H1 (cell line): ENCODE results near the gene RBM15B. TPM values are rescaled to one million over a fixed set of nuclear protein-coding genes. Genes with fewer than 3 reads are reported as not detected.

Source experiments
- CTCF ChIA-PET: fragments of 300-600 bp; sonication (Branson Sonifier 250); formaldehyde crosslinking; loops from one replicate; lab custom pipeline; 2021; ENCODE audit not compliant: partially characterized antibody; lab: Charles Lee
- POLR2A ChIA-PET: fragments of 300-600 bp; sonication (Branson Sonifier 250); formaldehyde crosslinking; loops from one replicate; lab custom pipeline; 2021; ENCODE audit warnings: inconsistent platforms; ENCODE audit not compliant: partially characterized antibody; lab: Charles Lee
- DNase-seq, 2 experiments: peaks; one replicate each; pipeline versions ENCODE4 v3.0.0 to v3.0.0-alpha.2; 2010 to 2022; ENCODE audit warnings: low spot score in 2 of 2, low read depth in 1 of 2, mixed read lengths in 1 of 2
- FAIRE-seq: peaks from 2 replicates; lab custom pipeline; 2011; peaks lifted over from hg19 to GRCh38; lab: Jason Lieb, UNC
- H2AFZ ChIP-seq: 2 replicates; pipeline ENCODE4 v1.8.1; 2012; ENCODE audit warnings: low read length, inconsistent platforms
- H2AK5ac ChIP-seq: 2 replicates; pipeline ENCODE4 v1.6.1; 2013; ENCODE audit warnings: low read depth, low read length
- H2BK120ac ChIP-seq: replicated peaks from 2 replicates; pipeline ENCODE3; 2013; ENCODE audit warnings: low read depth, low read length, inconsistent platforms
- H2BK12ac ChIP-seq: 2 replicates; pipeline ENCODE4 v1.6.1; 2013; ENCODE audit warnings: low read depth, low read length
- H2BK15ac ChIP-seq: 2 replicates; pipeline ENCODE4 v1.6.1; 2013; ENCODE audit warnings: low read length
- H2BK20ac ChIP-seq: 2 replicates; pipeline ENCODE4 v1.6.1; 2013; ENCODE audit warnings: low read length
- H2BK5ac ChIP-seq: 2 replicates; pipeline ENCODE4 v1.6.1; 2013; ENCODE audit warnings: low read depth, low read length
- H3K14ac ChIP-seq: 2 replicates; pipeline ENCODE4 v1.6.1; 2013; ENCODE audit warnings: inconsistent platforms; ENCODE audit not compliant: insufficient read length
- H3K18ac ChIP-seq: 2 replicates; pipeline ENCODE4 v1.6.1; 2013; ENCODE audit warnings: low read length; ENCODE audit errors: extremely low read depth
- H3K23ac ChIP-seq: 2 replicates; pipeline ENCODE4 v1.6.1; 2013; ENCODE audit warnings: inconsistent platforms; ENCODE audit not compliant: insufficient read length
- H3K23me2 ChIP-seq: 2 replicates; pipeline ENCODE4 v1.6.1; 2013; ENCODE audit warnings: low read depth, low read length
- H3K27ac ChIP-seq: 2 replicates; pipeline ENCODE4 v1.6.1; 2011; ENCODE audit warnings: low read depth, low read length, inconsistent platforms
- H3K27me3 ChIP-seq, 4 experiments: replicated peaks in 1 of 4; 1 replicate in 1 of 4; 2 replicates in 3 of 4; pipeline versions ENCODE4 v1.6.1 to v1.8.1; 2011 to 2013; ENCODE audit warnings: low read length in 3 of 4, mild to moderate bottlenecking in 3 of 4, inconsistent platforms in 2 of 4, mixed read lengths in 2 of 4, moderate library complexity in 1 of 4; ENCODE audit not compliant: control insufficient read depth in 3 of 4, insufficient read depth in 3 of 4; ENCODE audit errors: extremely low read depth in 1 of 4
- H3K36me3 ChIP-seq, 4 experiments: 2 replicates each; pipeline versions ENCODE4 v1.6.1 to v1.8.1; 2011 to 2013; ENCODE audit warnings: mild to moderate bottlenecking in 4 of 4, low read length in 3 of 4, moderate library complexity in 2 of 4, control low read depth in 1 of 4, inconsistent platforms in 1 of 4; ENCODE audit not compliant: insufficient read depth in 4 of 4, control insufficient read depth in 2 of 4
- H3K4ac ChIP-seq: replicated peaks from 2 replicates; pipeline ENCODE3; 2013; ENCODE audit warnings: low read length, low read depth, mixed read lengths, inconsistent platforms; ENCODE audit not compliant: insufficient read length
- H3K4me1 ChIP-seq, 4 experiments: replicated peaks in 1 of 4; 1 replicate in 1 of 4; 2 replicates in 3 of 4; pipeline versions ENCODE4 v1.6.1 to v1.8.1; 2011 to 2013; ENCODE audit warnings: low read length in 3 of 4, inconsistent platforms in 2 of 4, mixed read lengths in 1 of 4; ENCODE audit not compliant: insufficient read depth in 4 of 4, control insufficient read depth in 3 of 4
- H3K4me2 ChIP-seq, 2 experiments: 2 replicates each; pipeline versions ENCODE4 v1.6.1 to v1.8.1; 2011 to 2013; ENCODE audit warnings: low read depth in 2 of 2, low read length in 2 of 2, control low read depth in 1 of 2, inconsistent platforms in 1 of 2, mild to moderate bottlenecking in 1 of 2; ENCODE audit not compliant: insufficient read depth in 1 of 2
- H3K4me3 ChIP-seq, 4 experiments: fragments of 200-600, 300-600 bp in 1 of 4; sonication (generic), shearing (Covaris generic), sonication (Bioruptor Twin) in 1 of 4; 2 replicates each; pipeline versions ENCODE4 v1.5.1 to v1.8.1; 2011 to 2016; ENCODE audit warnings: low read length in 4 of 4, low read depth in 3 of 4, control low read depth in 2 of 4, inconsistent platforms in 2 of 4, mild to moderate bottlenecking in 2 of 4, mixed read lengths in 1 of 4, moderate library complexity in 1 of 4; ENCODE audit not compliant: insufficient read depth in 2 of 4; ENCODE audit errors: extremely low read depth in 1 of 4
- H3K56ac ChIP-seq: replicated peaks from 2 replicates; pipeline ENCODE3; 2013; ENCODE audit warnings: low read depth, mild to moderate bottlenecking, mixed read lengths, low read length, inconsistent platforms; ENCODE audit not compliant: insufficient read length
- H3K79me1 ChIP-seq: 2 replicates; pipeline ENCODE4 v1.6.1; 2013; ENCODE audit warnings: low read depth, low read length, control low read depth
- H3K79me2 ChIP-seq, 2 experiments: 2 replicates each; pipeline versions ENCODE4 v1.6.1 to v1.8.1; 2012 to 2013; ENCODE audit warnings: low read length in 2 of 2, mild to moderate bottlenecking in 2 of 2, inconsistent platforms in 1 of 2; ENCODE audit not compliant: insufficient read depth in 2 of 2, control insufficient read depth in 1 of 2
- H3K9ac ChIP-seq, 4 experiments: replicated peaks in 1 of 4; 1 replicate in 1 of 4; 2 replicates in 3 of 4; pipeline versions ENCODE4 v1.6.1 to v1.8.1; 2011 to 2013; ENCODE audit warnings: low read depth in 3 of 4, low read length in 3 of 4, control low read depth in 2 of 4, mild to moderate bottlenecking in 2 of 4, moderate library complexity in 2 of 4, inconsistent platforms in 1 of 4; ENCODE audit errors: extremely low read depth in 1 of 4
- H3K9me3 ChIP-seq, 2 experiments: 2 replicates each; pipeline versions ENCODE4 v1.6.1 to v1.8.1; 2012 to 2013; ENCODE audit warnings: mild to moderate bottlenecking in 2 of 2, moderate library complexity in 2 of 2, control low read depth in 1 of 2, inconsistent platforms in 1 of 2, low read depth in 1 of 2, low read length in 1 of 2, mixed read lengths in 1 of 2; ENCODE audit not compliant: insufficient read depth in 2 of 2
- H4K20me1 ChIP-seq, 2 experiments: replicated peaks in 1 of 2; 2 replicates each; pipeline versions ENCODE3 to v1.8.1; 2011 to 2013; ENCODE audit warnings: inconsistent platforms in 2 of 2, low read length in 2 of 2, mild to moderate bottlenecking in 1 of 2; ENCODE audit not compliant: insufficient read depth in 2 of 2, control insufficient read depth in 1 of 2
- H4K5ac ChIP-seq: 2 replicates; pipeline ENCODE4 v1.6.1; 2013; ENCODE audit warnings: low read length, low read depth, mixed read lengths, inconsistent platforms; ENCODE audit not compliant: insufficient read length
- H4K8ac ChIP-seq: 2 replicates; pipeline ENCODE4 v1.8.0; 2013; ENCODE audit warnings: mild to moderate bottlenecking, moderate library complexity, low read length, inconsistent platforms; ENCODE audit not compliant: insufficient read depth; ENCODE audit errors: extremely low read depth
- H4K91ac ChIP-seq: replicated peaks from 2 replicates; pipeline ENCODE3; 2013; ENCODE audit warnings: low read length, mixed read lengths, inconsistent platforms; ENCODE audit not compliant: insufficient read length
- CBX5 ChIP-seq: fragments of 300-800, 300-1000 bp; sonication (generic); IDR thresholded peaks from 2 replicates; pipeline ENCODE4 v1.7.1; 2016; ENCODE audit warnings: antibody characterized with exemption, low read length, low read depth
- EGR1 ChIP-seq: IDR thresholded peaks from 2 replicates; pipeline ENCODE4 v1.6.1; 2011; ENCODE audit warnings: low read depth, low read length, borderline replicate concordance
- EZH2 ChIP-seq: fragments of 200-600 bp; sonication (generic); IDR thresholded peaks from 2 replicates; pipeline ENCODE4 v1.7.1; 2012; ENCODE audit warnings: low read depth, mild to moderate bottlenecking, moderate library complexity, low read length, inconsistent platforms; ENCODE audit not compliant: severe bottlenecking
- KDM1A ChIP-seq: fragments of 200-600, 300-600 bp; sonication (generic); IDR thresholded peaks from 2 replicates; pipeline ENCODE4 v1.7.1; 2016; ENCODE audit warnings: mild to moderate bottlenecking, low read length, borderline replicate concordance
- NANOG ChIP-seq: IDR thresholded peaks from 2 replicates; pipeline ENCODE4 v1.6.1; 2011; ENCODE audit warnings: low read length, low read depth, mild to moderate bottlenecking, inconsistent platforms; ENCODE audit not compliant: insufficient read depth, poor library complexity, severe bottlenecking
- SIX5 ChIP-seq: IDR thresholded peaks from 2 replicates; pipeline ENCODE4 v1.6.1; 2011; ENCODE audit warnings: mild to moderate bottlenecking, low read depth, low read length
- SRF ChIP-seq: IDR thresholded peaks from 2 replicates; pipeline ENCODE4 v1.6.1; 2011; ENCODE audit warnings: mild to moderate bottlenecking, low read depth, low read length, moderate library complexity
- TBP ChIP-seq: IDR thresholded peaks from 2 replicates; pipeline ENCODE4 v1.6.1; 2011; ENCODE audit warnings: low read depth, low read length, improper control_type of control experiment
- WGBS, 2 experiments: shearing (Covaris generic) in 1 of 2; methylation state at CpG; one replicate each; pipeline versions ENCODE4 v1.1.6 to v1.1.7; 2013 to 2015; ENCODE audit warnings: low lambda C conversion rate in 2 of 2, mixed read lengths in 2 of 2, inconsistent platforms in 1 of 2, low coverage in 1 of 2, missing lambda C conversion rate in 1 of 2; ENCODE audit not compliant: insufficient replicate concordance in 2 of 2, insufficient coverage in 1 of 2, insufficient read length in 1 of 2; ENCODE audit errors: extremely low coverage in 1 of 2, missing lambda C conversion rate in 1 of 2; 5-methylcytosine and 5-hydroxymethylcytosine counted together
- polyA plus RNA-seq, 7 experiments: library from polyadenylated mRNA; depleted of rRNA in 3 of 7; stranded (reverse) in 5 of 7; unstranded in 2 of 7; fragments of >200 nt in 5 of 7; fragments of 200-250 nt in 2 of 7; gene quantifications; 1 replicate in 5 of 7; 2 replicates in 1 of 7; 4 replicates in 1 of 7; pipeline versions ENCODE4 v1.2.1 to v1.2.3, GENCODE V29; 2011 to 2013; ENCODE audit warnings: missing spikeins in 2 of 7, mixed read lengths in 2 of 7
- total RNA-seq: library from RNA; stranded (reverse); fragmentation: NEBNext Ultra II Directional; extraction: Animal tissue kit (Norgen Biotek cat#: 25700); gene quantifications from 2 replicates; pipeline ENCODE4 v1.2.1, GENCODE V29; 2021

RBM15B gene
- total and polyA plus RNA-seq, 2 of the 8 experiments (the other 6 are each of a cell fraction or from before 2014, with no cell fraction given) = 22.2 to 59.1 TPM

- H2AFZ ChIP-seq = no peak overlapping the region
- H4K91ac ChIP-seq = no peak overlapping the region
- peaks cover 0 to 6% (median 1%) of the 10 kb centered on the region in 4 experiments; a peak in 4 of 8 replicates for H3K36me3 ChIP-seq
- no peak for DNase-seq
- no peaks in the 10 kb centered on the region for H3K79me2 ChIP-seq
- no peak overlapping the region for H4K5ac ChIP-seq
- POLR2A ChIA-PET = no interaction called here
- H3K4me1 ChIP-seq = no peaks in the 10 kb centered on the region; a peak in 3 of 7 replicates
- H3K23ac ChIP-seq = no peak overlapping the region
- H3K9ac ChIP-seq = no peak overlapping the region
- H3K27me3 ChIP-seq = no peaks in the 10 kb centered on the region
- WGBS, 2 experiments = 88% methylated on average over 5 of the region's 5 CpGs; no CpG with 5 or more reads in 1 of the 2 experiments
- H2BK15ac ChIP-seq = no peak overlapping the region
- H3K18ac ChIP-seq = no peak overlapping the region
- H3K14ac ChIP-seq = no peak overlapping the region
- no peak overlapping the region for H2BK120ac ChIP-seq
- H3K4me2 ChIP-seq = no peak overlapping the region
- no peak overlapping the region for H2BK12ac ChIP-seq
- no peaks in the 10 kb centered on the region for H3K9me3 ChIP-seq
- no peak overlapping the region for H4K8ac ChIP-seq
- H2BK20ac ChIP-seq = no peak overlapping the region
- no peak for TF ChIP-seq NANOG
- no peak for TF ChIP-seq TBP
- no peak for TF ChIP-seq SIX5
- TF ChIP-seq SRF = no peak
- TF ChIP-seq KDM1A = no peak
- TF ChIP-seq EZH2 = no peak
- TF ChIP-seq EGR1 = no peak
- no peak for TF ChIP-seq CBX5
- TF ChIP-seq, all 59 proteins: peak for 0
- CTCF ChIA-PET = interaction anchor here (0.7 to 5.0 kb wide), 5 partner anchors 9 to 763 kb away, joined by 3 to 35 read pairs (median 6); partner anchors contain the start of gene MAPKAPK3
- H3K27ac ChIP-seq = no peak overlapping the region
- H3K4ac ChIP-seq = no peak overlapping the region
- H3K4me3 ChIP-seq = no peak overlapping the region
- no peak overlapping the region for H3K56ac ChIP-seq
- no peaks in the 10 kb centered on the region for H3K23me2 ChIP-seq
- H2AK5ac ChIP-seq = no peak overlapping the region
- H3K79me1 ChIP-seq = no peaks in the 10 kb centered on the region
- H2BK5ac ChIP-seq = no peak overlapping the region
- H4K20me1 ChIP-seq = peaks cover 0 to 2% of the 10 kb centered on the region in 2 experiments
- FAIRE-seq = no peak
Measured at GRCh38 chr3:51378065-51378464, 13.0 kb upstream of the RBM15B start.
